ENCODE data around the gene SEC31B.

The SEC31B gene

DNA sequence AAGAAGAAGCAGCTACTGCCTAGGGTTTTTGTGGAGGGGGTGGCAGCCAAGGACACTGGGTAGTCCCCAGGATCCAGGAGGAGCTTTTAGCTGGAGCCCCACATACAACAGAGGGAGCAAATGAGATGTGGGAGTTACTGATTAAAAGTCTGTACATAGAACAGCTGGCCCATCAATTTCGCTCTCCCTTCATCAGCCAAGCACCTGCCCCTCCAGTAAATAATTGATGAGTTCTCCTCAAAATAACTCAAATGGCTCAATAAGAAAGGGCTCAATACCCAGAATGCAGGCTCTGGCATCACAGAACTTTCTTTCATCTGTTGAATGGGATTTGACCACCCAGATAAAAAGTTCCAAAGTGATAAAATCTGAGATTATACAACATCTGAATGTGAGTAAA is 72.0 kb downstream of the SEC31B start:
- Histone ChIP-seq H3K9ac (ENCODE audit: low read depth in 1 of 2, low read length in 2 of 2) (no peak overlapping the region), H3K4me1 (ENCODE audit: control insufficient read depth in 2 of 2, insufficient read depth in 2 of 2, low read length in 2 of 2) (no peaks in the 10 kb centered on the region), H3K4me3 (ENCODE audit: low read length in 2 of 2) (no peak overlapping the region), H3K36me3 (ENCODE audit: control insufficient read depth in 2 of 2, insufficient read depth in 2 of 2, low read length in 2 of 2) (no peaks in the 10 kb centered on the region), H3K27me3 (ENCODE audit: control insufficient read depth in 2 of 2, insufficient read depth in 2 of 2, low read length in 2 of 2) (no peaks in the 10 kb centered on the region), H3K9me3 (ENCODE audit: control insufficient read depth in 2 of 2, low read length in 2 of 2) (no peaks in the 10 kb centered on the region), H3K27ac (ENCODE audit: low read depth in 2 of 2, low read length in 2 of 2) (no peak overlapping the region)

- Histone ChIP-seq H3K9ac (ENCODE audit: low read depth in 1 of 2, low read length in 2 of 2) (no peak overlapping the region), H3K27ac (ENCODE audit: low read depth in 2 of 2, low read length in 2 of 2) (no peak overlapping the region), H3K9me3 (ENCODE audit: control insufficient read depth in 2 of 2, low read length in 2 of 2) (no peaks in the 10 kb centered on the region), H3K4me3 (ENCODE audit: low read length in 2 of 2) (no peak overlapping the region), H3K36me3 (ENCODE audit: control insufficient read depth in 2 of 2, insufficient read depth in 2 of 2, low read length in 2 of 2) (no peaks in the 10 kb centered on the region), H3K4me1 (ENCODE audit: control insufficient read depth in 2 of 2, insufficient read depth in 2 of 2, low read length in 2 of 2) (no peaks in the 10 kb centered on the region), H3K27me3 (ENCODE audit: control insufficient read depth in 2 of 2, insufficient read depth in 2 of 2, low read length in 2 of 2) (no peaks in the 10 kb centered on the region)
Measured at GRCh38 chr10:100446130-100446761, 73.4 kb downstream of the SEC31B start.

DNA sequence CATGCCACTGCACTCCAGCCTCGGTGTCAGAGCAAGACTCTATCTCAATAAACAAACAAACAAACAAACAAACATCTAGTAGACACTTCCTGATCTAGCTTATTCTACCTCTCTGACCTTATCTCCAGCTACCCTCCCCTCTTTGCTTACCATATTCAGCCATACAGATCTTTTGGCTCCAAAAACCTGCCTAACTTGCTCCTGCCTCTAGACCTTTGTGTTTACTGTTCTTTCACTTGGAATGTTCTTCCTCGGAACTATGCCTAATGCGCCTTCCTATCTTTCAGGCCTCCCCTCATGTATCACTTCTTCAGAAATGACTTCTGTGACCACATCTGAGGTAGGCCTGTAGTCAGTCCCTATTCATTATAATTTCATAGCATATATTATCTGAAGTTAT is 77.1 kb downstream of the SEC31B start:
- Histone ChIP-seq H3K27ac (ENCODE audit: low read depth in 2 of 2, low read length in 2 of 2) (no peak overlapping the region), H3K4me1 (ENCODE audit: control insufficient read depth in 2 of 2, insufficient read depth in 2 of 2, low read length in 2 of 2) (no peaks in the 10 kb centered on the region), H3K36me3 (ENCODE audit: control insufficient read depth in 2 of 2, insufficient read depth in 2 of 2, low read length in 2 of 2) (no peaks in the 10 kb centered on the region), H3K9me3 (ENCODE audit: control insufficient read depth in 2 of 2, low read length in 2 of 2) (no peaks in the 10 kb centered on the region), H3K27me3 (ENCODE audit: control insufficient read depth in 2 of 2, insufficient read depth in 2 of 2, low read length in 2 of 2) (no peaks in the 10 kb centered on the region), H3K4me3 (ENCODE audit: low read length in 2 of 2) (no peak overlapping the region), H3K9ac (ENCODE audit: low read depth in 1 of 2, low read length in 2 of 2) (no peak overlapping the region)

DNA sequence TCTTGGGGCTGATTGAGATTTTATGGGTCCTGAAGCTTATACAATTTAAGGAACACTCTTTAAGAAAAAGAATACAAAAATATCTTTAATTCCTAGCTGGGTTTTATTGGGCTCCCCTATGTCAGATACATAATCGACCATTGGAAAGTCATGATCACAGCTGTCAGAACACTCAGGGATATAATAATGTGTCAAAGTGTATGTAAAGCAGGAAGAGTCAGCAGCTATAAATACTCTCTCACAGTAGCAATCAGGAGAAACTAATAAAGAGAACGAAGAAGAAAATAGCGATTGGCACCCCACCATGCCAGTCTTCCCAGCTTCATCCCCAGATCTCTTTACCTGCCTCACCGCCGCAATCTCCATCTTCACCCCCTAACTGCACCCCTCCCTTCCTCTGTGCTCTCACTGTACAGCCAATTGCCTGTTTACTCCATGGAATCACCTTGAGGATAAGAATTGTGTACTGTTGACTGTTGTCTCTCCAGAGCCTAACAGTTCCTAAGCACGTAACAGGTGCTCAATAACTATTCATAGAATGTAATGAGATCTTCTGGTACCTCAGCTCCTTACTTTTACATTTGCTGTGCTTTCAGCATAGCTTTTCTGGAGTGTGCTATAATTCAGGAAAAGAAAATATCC is 80.9 kb downstream of the SEC31B start:
- peaks cover 0 to 2% of the 10 kb centered on the region in 2 donors for H3K27me3 ChIP-seq (ENCODE audit: control insufficient read depth in 2 of 2, insufficient read depth in 2 of 2, low read length in 2 of 2)
- no peak overlapping the region for H3K9ac ChIP-seq (ENCODE audit: low read depth in 1 of 2, low read length in 2 of 2)
- H3K9me3 ChIP-seq (ENCODE audit: control insufficient read depth in 2 of 2, low read length in 2 of 2), result no peaks in the 10 kb centered on the region
- no peaks in the 10 kb centered on the region for H3K36me3 ChIP-seq (ENCODE audit: control insufficient read depth in 2 of 2, insufficient read depth in 2 of 2, low read length in 2 of 2)
- no peak overlapping the region for H3K27ac ChIP-seq (ENCODE audit: low read depth in 2 of 2, low read length in 2 of 2)
- no peaks in the 10 kb centered on the region for H3K4me1 ChIP-seq (ENCODE audit: control insufficient read depth in 2 of 2, insufficient read depth in 2 of 2, low read length in 2 of 2)
- no peak overlapping the region for H3K4me3 ChIP-seq (ENCODE audit: low read length in 2 of 2)

Data from mucosa of rectum (tissue), 2 donors.